NCI-H2196 treated with DMSO at 0.1 percent for 48 hours (cell line): ENCODE results near the gene LOX.
"Not testable (repeated sequence)": the region's sequence is repeated elsewhere in the genome, so short reads cannot be mapped to it uniquely, and the experiment has no call there.

Source experiments
- DNase-seq: peaks from one replicate; lab custom pipeline; 2025; ENCODE audit not compliant: unreplicated experiment; lab: John Stamatoyannopoulos, UW

The LOX gene

DNA sequence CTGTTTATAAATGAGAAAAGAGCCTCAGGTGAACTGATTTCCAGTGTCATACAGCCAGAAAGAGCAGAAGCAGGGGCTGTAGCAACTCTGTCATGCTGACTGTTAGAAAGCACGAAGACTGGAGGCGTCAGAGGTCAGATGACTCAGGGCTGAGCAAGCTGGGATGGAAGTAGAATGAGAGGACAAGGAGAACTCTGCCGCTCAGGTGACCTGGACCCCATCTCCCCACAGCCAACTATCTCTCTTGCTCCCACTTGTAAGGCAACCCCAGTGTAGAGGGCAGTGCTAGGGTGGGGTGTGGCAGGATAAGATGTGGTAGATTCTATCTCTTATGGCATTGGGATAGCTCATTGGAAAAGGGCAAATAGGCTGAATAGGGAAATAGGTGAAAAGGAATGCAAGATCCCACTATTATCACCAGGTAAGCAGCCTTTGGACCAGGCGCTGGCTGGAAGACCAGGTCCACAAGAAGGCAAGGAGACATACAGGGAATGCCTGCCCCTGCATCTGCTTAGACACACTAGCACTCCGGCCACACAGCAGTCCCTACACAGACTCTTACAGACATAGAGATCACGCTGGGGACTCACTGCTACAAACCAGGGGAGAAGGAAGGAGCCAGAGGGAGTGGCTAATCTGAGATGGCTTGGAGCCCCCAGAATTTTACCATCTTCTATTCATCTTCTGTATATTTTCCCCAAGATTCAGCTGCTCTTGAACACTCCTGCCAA lies 21.2 kb upstream of the LOX start:
- no peak for DNase-seq

DNA sequence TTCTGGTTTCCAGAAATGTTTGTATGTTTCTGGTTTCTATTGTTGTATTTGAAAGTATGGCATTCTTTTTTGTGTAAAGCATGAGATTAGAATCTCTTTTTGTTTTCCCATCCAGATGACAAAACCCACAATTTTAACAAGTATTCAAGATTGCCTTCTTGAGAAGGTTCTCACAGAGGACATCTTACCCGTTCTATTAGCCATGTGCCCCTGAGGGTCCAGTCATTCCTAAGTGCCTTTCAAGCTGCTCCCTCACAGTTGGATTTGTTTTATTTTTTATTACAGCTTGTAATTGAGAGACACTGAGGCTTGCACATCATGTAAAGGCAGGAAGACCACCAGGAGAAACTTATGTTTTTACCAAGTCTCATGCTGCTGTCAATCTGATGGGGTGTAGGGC lies 19.3 kb upstream of the LOX start:
- no peak for DNase-seq

DNA sequence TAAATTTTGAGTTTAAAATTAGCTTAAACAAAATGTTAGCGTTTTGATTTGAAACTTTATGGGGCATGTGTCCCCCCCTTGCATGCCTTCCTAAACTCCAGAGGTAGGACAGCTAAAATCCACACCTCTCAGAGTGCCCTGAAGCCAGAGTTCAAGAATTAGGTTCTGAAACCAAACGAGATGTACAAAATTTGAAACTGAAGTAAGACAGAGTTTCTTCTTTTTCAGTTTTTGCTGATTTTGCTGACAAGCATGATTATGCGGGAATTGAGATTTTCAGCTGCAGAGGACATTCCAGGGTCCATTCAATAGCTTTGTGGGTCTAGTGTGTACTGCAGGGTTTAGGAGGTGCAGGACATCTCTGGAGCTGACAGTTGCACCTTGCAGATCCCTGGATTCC lies 17.1 kb upstream of the LOX start:
- DNase-seq: no peak

DNA sequence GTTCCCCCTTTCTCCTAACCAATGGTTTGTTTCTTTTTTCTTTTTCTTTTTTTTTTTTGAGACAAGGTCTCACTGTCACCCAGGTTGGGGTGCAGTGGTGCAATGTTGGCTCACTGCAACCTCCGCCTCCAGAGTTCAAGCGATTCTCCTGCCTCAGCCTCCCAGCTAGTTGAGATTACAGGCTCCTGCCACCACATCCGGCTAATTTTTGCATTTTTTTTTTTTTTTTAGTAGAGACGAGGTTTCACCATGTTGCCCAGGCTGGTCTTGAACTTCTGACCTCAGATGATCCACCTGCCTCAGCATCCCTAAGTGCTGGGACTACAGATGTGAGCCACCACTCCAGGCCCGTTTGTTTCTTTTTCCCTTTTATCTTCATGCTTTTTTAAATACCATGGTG lies 16.2 kb upstream of the LOX start:
- DNase-seq: not testable (repeated sequence)

DNA sequence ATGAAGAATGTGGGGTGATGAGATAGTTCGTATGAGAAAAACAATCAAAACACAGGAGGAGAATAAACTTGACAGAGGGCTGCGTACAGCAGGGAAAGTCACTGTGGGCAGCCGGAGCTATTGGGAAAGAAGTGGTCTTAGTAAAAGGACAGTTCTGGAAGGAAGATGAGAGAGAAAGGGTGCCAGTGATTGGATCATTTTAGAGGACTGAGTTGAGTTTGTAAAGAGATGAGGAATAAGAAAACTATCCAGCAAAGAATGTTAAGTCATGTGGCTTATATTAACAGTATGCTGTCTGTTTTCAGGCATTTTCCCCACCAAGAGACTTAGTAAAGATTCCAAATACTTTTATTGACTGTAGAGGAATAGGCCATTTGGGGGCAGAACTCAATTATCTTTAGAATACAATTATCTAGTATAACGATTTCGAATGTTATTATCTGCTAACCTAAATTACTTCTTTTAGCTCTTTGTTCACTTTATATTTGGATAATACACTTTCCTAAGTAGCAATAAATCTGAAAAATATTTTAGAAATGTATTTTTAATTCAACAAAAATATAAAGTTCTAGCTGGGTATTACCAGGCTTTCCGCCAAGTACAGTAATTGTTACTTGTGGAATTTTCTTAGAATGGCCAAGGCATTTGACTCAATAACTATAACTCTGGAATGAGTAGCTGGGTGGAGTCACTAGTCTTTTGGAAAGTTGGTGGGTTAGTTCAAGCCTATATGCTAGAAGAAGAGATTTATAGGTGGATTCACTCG lies 15.5 kb upstream of the LOX start:
- no peak for DNase-seq

DNA sequence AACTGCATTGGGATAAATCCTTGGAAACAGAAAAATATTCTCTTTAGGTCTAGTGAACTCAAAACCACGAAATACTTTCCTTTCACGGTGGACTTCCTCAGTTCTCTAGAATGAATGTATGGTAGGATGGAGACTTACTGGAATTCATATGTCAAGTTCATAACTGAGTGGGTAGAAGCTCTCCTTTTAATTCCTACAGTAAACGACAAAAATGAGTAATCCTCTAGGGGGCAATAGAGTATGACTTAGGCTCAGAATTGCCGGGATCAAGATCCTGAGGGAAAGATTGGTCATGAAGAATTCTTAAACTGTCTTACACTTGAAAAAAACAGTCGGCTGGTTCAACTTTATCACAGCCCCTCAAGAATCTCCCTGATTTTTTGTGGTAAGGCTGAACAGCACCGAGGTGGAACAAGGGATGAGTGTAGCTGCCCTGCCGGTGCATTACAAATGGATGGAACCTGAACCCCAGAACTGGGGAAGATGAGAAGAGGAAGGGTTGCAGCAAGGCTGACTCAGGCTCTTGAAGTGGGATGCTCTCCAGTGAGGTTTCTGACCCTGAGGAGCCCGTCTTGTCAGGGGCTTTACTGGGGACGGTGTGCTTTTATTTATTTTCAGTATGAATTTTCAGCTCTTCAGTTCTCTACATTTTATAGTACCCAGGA lies 14.0 kb upstream of the LOX start:
- no peak for DNase-seq

DNA sequence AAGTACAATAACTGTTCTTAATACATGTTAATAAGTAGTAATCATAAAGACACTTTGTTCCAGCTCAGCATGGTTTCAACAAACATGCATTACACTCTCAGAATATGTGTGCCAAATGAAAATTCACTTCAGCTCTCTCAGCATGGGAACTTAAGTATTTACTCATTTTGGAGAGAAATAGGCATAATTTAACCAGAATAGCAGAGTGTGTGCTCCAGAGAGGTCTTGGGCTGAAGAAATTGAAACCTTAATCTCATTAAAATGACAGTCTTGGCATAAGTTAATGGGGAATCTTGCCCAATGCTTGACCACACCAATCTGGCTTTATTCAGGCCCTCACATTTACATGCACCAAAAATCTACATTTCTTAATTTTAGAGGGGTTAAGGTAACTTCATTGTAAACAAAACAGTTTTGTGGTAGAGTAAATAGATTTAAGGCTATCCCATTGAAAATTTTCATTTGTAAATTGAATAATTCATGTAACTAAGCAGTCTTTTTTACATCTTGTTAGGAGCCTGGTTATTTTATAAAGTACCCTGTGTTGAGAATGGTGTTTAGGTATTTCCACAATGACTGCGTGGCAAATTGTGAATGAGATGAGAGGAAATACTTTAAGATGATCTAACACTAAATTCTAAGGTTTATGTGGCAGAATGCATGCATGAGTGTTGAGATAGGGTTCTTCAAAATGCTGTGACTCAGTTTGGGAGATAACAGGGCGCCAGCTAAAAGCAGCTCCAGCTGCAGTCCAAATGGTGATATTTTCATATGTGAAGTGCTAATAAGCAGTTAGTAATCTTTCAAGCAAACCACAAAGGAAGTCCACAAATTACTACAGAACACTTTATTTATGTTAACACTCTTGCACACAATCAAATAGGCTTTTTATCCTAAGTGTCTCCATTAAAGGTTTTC lies 11.3 kb upstream of the LOX start:
- DNase-seq: no peak

DNA sequence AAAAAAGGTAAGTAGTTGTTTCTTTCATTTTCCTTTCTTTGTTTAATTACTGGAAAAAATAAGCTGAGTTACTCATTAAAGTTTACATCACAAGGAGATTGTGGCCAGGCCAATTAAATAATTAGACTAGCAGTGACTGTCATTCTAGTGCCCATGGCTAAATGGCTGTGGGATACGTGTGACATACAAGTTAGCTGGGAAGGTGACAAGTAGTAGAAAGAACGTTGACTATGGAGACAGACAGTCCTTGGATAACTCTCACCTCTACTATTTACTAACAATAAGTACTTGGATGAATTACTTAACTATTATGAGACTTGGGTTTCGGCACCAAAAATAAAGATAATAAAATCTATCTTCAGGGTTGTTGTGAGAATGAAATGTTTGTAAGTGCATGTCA lies 7.0 kb upstream of the LOX start:
- no peak for DNase-seq

DNA sequence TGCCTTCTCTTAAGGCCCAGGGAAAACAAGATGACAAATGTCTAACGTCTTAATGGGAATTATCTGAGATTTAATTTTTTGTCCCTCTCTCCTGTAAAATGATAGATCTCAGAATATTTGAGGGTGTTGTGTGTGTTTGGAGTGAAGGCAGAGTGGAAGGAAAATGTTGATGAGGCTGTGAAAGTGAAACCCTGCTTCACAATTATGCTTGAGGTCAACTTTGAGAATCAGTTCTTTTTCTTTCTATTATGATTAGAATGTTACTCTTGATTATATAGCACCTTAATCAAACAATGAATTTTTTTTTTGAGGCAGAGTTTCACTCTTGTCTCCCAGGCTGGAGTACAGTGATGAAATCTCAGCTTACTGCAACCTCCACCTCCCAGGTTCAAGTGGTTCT lies 5.5 kb upstream of the LOX start:
- DNase-seq: no peak

DNA sequence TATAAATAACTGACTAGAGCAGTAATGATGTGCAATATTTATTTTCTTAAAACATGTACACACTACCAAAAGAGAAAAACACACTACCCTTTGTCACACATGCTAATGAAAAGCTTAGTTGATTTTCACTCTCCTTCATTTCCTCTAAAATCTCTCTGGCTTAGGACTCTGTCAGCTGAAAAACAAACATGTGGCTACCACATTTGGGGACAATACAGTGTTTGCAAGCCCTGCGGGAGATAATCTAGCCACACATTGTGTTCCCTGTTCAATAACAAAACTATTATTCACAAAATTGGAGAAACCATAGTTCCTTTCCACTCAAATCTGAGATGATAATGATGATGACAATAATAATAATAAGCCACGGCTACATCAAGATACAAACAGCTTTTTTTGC lies 3.5 kb upstream of the LOX start:
- no peak for DNase-seq

DNA sequence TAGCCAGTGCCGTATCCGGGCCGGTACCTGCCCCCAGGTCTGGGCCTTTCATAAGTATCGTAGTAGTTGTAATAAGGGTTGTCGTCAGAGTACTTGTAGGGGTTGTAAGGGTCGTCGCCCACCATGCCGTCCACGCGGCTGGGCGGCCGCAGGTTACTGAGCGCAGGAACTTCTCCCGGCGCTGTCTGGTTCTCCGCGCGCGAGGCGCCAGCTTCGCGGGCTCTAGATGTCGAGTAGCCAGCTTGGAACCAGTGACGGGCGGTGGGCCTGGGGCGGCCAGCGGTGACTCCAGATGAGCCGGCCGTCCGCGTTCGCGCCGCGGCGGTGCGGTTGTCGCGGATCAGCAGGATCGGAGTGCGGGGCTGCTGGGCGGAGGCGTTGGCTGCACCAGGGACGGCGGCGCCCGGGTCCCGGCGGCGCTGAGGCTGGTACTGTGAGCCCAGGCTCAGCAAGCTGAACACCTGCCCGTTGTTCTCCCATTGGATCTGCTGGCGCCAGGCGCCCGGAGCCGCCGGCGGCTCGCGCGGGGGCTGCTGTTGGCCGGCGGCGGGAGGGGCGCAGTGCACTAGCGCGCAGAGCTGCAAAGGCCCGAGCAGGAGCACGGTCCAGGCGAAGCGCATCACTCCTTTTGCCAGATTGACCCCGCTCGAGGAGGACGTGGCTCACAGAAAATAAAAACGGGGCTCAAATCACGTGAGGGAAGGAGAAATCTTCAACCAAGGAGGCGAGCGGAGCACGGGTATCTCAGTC lies 518 bp downstream of the LOX start:
- no peak for DNase-seq

DNA sequence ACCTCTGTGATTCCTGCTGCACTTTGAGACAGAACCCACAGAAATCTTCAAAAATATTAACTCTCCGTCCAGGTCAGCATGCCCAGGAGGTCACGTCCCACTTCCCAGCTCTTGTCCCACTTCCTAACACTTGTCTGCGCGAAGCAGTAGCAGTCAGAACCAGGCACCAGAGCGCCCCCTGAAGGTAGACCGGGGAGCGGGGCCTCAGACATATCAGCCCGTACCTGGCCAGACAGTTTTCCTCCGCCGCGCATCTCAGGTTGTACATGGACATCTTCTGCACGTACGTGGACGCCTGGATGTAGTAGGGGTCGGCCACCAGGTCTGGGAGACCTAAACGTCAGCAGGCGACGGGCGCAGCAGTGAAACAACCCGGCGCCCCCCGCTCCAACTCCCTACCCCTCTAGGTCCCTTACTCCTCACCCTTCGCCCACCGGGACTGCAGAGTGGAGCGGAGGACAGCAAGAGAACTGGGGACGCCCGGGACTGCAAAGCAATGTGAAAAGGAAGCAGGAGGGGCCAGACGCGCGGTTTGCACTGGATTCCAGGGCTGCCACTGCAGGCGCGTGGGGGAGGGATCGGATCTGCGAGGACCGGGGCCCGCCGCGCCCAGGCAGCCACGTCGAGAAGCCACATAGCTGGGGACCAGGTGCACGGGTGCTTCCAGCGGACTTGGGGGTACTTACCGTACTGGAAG lies 1.2 kb downstream of the LOX start:
- peak; percentile 28 for DNase-seq

DNA sequence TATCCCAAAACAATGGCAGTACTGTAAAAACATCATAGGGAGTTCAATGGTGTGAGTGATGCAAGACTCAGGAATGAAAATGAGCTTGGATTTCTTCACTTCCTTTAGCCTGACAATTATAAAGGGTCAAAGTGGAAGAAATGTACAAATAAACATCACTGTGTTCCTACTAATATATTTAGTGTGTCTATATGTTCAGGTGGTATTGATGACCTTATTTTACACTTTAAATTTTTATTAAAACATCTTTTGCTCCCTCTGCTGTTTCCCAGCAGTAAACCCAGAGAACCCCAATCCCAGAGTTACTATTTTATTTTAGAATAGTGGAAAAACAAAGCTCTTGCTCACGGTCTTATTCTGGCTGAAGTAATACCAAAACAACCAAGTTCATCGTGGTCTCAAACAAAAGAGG lies 2.0 kb downstream of the LOX start:
- no peak for DNase-seq

DNA sequence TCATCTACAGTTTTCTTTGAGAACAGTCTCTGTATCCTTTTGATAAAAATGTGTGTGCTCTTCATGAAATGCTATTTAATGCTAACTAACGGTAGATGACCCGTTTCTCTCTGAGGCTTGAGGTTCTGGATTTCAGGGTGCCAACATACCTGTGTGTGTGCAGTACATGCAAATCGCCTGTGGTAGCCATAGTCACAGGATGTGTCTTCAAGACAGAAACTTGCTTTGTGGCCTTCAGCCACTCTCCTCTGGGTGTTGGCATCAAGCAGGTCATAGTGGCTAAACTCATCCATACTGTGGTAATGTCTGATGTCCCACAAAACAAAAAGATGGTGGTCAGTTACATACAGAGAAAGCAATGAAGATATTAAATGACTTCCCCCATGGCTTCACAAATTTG lies 4.2 kb downstream of the LOX start:
- DNase-seq: no peak

DNA sequence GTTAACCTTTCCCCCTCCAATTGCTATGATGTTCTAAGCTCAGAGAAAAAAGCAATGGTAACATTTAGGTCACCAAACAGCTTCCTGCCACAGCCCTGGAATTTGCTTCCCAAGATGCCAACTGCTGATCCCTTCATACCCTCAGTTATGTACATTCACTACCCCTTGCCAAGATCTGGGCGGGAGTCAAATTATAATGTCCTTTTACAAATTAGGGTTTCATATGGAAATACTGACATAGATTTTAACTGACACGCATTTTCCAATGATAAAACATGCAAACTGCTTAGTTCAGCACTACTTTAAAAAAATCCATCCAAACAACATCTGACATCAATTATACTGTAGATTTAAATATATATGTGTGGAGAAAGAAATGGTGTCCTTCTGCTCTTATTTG lies 5.0 kb downstream of the LOX start:
- no peak for DNase-seq

DNA sequence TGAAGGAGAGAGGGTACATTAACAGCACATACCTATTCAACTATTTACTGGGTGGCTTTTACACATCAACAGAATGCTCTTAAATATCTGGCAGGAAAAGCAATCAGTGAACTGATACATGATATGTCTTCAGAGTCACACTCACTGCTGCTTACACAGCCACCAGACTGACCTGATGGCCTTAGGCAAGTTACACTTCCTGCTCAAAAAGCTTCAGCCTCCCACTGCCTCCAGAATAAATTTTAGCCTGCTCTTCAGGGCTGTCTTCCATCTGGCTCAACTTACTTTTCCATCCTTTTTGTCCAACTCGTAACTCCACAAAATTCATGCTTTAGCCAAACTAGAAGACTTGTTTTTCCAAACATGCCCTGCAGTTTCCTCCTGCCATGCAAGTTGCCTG lies 10.7 kb downstream of the LOX start:
- no peak for DNase-seq

DNA sequence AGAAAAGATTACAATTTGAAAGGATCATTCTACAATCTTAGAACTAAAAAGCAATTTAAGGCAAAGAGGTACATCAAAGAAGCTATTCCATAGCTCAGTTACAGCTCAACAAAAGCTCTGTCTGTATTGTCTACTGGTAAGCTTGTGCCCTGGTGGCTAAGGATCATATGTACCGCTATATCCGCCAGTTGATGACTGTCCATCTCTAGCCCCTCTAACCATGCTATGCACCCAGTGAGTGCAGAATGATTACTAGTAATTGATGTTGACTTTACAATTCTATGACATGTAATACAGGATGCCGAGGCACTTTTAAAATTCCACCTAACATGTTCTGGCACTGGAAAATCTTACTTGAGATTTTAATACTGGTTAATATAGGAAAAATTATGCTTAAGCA lies 13.1 kb downstream of the LOX start:
- no peak for DNase-seq

DNA sequence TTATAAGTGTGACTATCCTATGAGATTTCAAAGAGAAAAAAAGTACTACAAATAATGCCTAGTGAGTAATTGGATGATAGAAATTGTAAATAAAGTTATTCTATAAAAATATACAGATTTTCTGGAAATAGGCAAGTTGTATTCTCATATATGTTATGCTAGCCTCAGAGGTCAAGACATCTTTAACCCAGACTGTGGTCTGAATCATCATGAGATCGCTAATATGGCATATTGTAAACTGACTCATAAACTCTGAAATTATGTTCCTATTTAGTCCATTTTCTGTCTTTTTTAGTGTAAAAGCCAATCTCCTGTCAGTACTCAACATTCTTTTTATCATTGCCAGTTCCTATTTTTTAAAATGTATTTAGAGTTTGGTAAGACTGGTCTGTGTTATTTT lies 14.2 kb downstream of the LOX start:
- DNase-seq: no peak

DNA sequence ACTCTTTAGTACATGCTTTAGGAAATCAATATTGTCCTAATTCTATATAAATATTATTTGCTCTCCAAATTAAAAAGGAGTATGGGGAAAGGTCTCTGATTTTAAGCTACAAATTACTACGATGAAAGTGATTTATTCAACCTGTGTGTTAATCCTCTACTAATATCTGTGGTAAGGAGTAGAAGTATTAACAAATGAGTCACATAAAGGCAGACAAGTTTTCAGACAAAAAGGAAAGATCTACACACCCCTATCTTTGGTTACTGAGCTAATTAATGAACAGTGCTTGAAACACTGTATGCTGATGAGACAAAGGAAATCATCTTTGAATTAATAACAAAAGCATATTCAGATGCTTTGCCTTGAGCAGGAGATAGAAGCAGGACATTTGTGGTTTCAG lies 15.9 kb downstream of the LOX start:
- no peak for DNase-seq

DNA sequence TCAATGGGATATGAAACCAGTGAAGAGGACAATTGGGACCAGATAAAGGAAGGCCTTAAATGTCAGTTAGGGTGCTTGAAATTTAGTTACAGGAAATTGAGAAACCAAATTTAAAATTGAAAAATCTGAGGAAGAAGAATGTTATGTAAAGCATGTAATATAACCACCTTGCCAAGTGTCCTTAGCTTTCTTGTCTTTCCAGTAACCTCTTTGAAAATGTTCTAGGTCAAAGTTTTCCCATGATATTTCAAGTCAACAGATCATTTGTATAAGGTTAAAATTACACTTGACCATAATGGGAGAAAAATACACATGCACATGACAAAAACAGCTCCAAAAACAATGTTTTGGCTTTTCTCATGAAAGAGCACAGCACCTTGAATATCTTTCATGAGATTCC lies 21.1 kb downstream of the LOX start:
- DNase-seq: no peak
